WTC11 (cell line): ENCODE measurements around the gene WIPF3. TPM values are rescaled to one million over a fixed set of nuclear protein-coding genes. Genes with fewer than 3 reads are reported as not detected.

Source experiments
- ATAC-seq: fragments of 200-7000 bp; cut with Tn5 transposase; 2 replicates; pipeline ENCODE4 v1.10.0; 2021; ENCODE audit warnings: mild to moderate bottlenecking, moderate library complexity
- CTCF ChIA-PET: fragments of 300-600 bp; sonication (Branson Sonifier 250); formaldehyde crosslinking; loops from one replicate; lab custom pipeline; 2021; ENCODE audit warnings: antibody characterized with exemption; lab: Charles Lee
- POLR2A ChIA-PET: fragments of 350-600 bp; sonication (Branson Sonifier 250); formaldehyde crosslinking; loops from one replicate; lab custom pipeline; 2021; ENCODE audit warnings: antibody characterized with exemption; lab: Charles Lee
- DNase-seq: peaks from one replicate; pipeline ENCODE4 v3.0.0; 2021; ENCODE audit warnings: low spot score
- H3K27ac Mint-ChIP-seq: 2 replicates; pipeline ENCODE4 v1.8.0; 2021; ENCODE audit warnings: mixed read lengths
- H3K27me3 Mint-ChIP-seq: 2 replicates; pipeline ENCODE4 v1.8.0; 2021; ENCODE audit warnings: low read depth, mild to moderate bottlenecking, moderate library complexity, mixed read lengths
- H3K36me3 Mint-ChIP-seq: 2 replicates; pipeline ENCODE4 v1.8.0; 2021; ENCODE audit warnings: mixed read lengths
- H3K4me1 Mint-ChIP-seq: 2 replicates; pipeline ENCODE4 v1.8.0; 2022; ENCODE audit warnings: mixed read lengths
- H3K4me3 Mint-ChIP-seq: 2 replicates; pipeline ENCODE4 v1.8.0; 2021; ENCODE audit warnings: mild to moderate bottlenecking, moderate library complexity, mixed read lengths
- H3K9me3 Mint-ChIP-seq: 2 replicates; pipeline ENCODE4 v1.8.0; 2021; ENCODE audit warnings: mixed read lengths
- ATF6 ChIP-seq: sonication (generic); formaldehyde crosslinking; IDR thresholded peaks from 2 replicates; pipeline ENCODE4 v1.8.1; 2023; ENCODE audit warnings: mild to moderate bottlenecking, missing genetic modification reagents
- CBFB ChIP-seq: sonication (generic); formaldehyde crosslinking; IDR thresholded peaks from 2 replicates; pipeline ENCODE4 v1.8.1; 2022; ENCODE audit warnings: mild to moderate bottlenecking, low read depth, missing genetic modification reagents
- CREB1 ChIP-seq: sonication (generic); formaldehyde crosslinking; IDR thresholded peaks from 2 replicates; pipeline ENCODE4 v1.8.0; 2023; ENCODE audit warnings: mild to moderate bottlenecking, missing genetic modification reagents
- E2F5 ChIP-seq: sonication (generic); formaldehyde crosslinking; IDR thresholded peaks from 2 replicates; pipeline ENCODE4 v1.8.1; 2022; ENCODE audit warnings: mild to moderate bottlenecking, moderate library complexity, missing genetic modification reagents
- ESRRA ChIP-seq: sonication (generic); formaldehyde crosslinking; IDR thresholded peaks from 2 replicates; pipeline ENCODE4 v1.8.1; 2022; ENCODE audit warnings: mild to moderate bottlenecking, missing genetic modification reagents, borderline replicate concordance
- FOXP1 ChIP-seq: sonication (generic); formaldehyde crosslinking; IDR thresholded peaks from 2 replicates; pipeline ENCODE4 v1.8.0; 2022; ENCODE audit warnings: missing genetic modification reagents, mild to moderate bottlenecking, moderate library complexity, borderline replicate concordance
- FOXP4 ChIP-seq: sonication (generic); formaldehyde crosslinking; IDR thresholded peaks from 2 replicates; pipeline ENCODE4 v1.8.0; 2022; ENCODE audit warnings: mild to moderate bottlenecking, missing genetic modification reagents
- HMGA2 ChIP-seq: fragments of 250-450 bp; sonication (Bioruptor Pico); IDR thresholded peaks from 2 replicates; pipeline ENCODE4 v1.4.0; 2021; ENCODE audit warnings: mild to moderate bottlenecking, moderate library complexity
- HMGXB4 ChIP-seq: sonication (generic); formaldehyde crosslinking; IDR thresholded peaks from 2 replicates; pipeline ENCODE4 v1.8.1; 2023; ENCODE audit warnings: mild to moderate bottlenecking, moderate library complexity, missing genetic modification reagents
- IRF1 ChIP-seq: sonication (generic); formaldehyde crosslinking; IDR thresholded peaks from 2 replicates; pipeline ENCODE4 v1.8.0; 2023; ENCODE audit warnings: missing genetic modification reagents
- MAX ChIP-seq: sonication (generic); formaldehyde crosslinking; IDR thresholded peaks from 2 replicates; pipeline ENCODE4 v1.8.0; 2022; ENCODE audit warnings: mild to moderate bottlenecking, missing genetic modification reagents
- MYBL2 ChIP-seq: sonication (generic); formaldehyde crosslinking; IDR thresholded peaks from 2 replicates; pipeline ENCODE4 v1.8.1; 2023; ENCODE audit warnings: mild to moderate bottlenecking, moderate library complexity, missing genetic modification reagents
- NFE2L1 ChIP-seq: sonication (generic); formaldehyde crosslinking; IDR thresholded peaks from 2 replicates; pipeline ENCODE4 v1.8.1; 2023; ENCODE audit warnings: missing genetic modification reagents
- NR1H2 ChIP-seq: sonication (generic); formaldehyde crosslinking; IDR thresholded peaks from 2 replicates; pipeline ENCODE4 v1.9.0; 2021; ENCODE audit warnings: mild to moderate bottlenecking, moderate library complexity, missing genetic modification reagents
- OVOL2 ChIP-seq: fragments of 250-450 bp; sonication (Bioruptor Pico); IDR thresholded peaks from 2 replicates; pipeline ENCODE4 v1.9.0; 2021; ENCODE audit warnings: mild to moderate bottlenecking, borderline replicate concordance
- SMAD4 ChIP-seq: sonication (generic); formaldehyde crosslinking; IDR thresholded peaks from 2 replicates; pipeline ENCODE4 v1.8.0; 2022; ENCODE audit warnings: mild to moderate bottlenecking, missing genetic modification reagents
- SP1 ChIP-seq: sonication (generic); formaldehyde crosslinking; conservative IDR thresholded peaks from 2 replicates; pipeline ENCODE4 v1.8.1; 2022; ENCODE audit warnings: missing genetic modification reagents
- TCF7 ChIP-seq: sonication (generic); formaldehyde crosslinking; IDR thresholded peaks from 2 replicates; pipeline ENCODE4 v1.8.0; 2022; ENCODE audit warnings: mild to moderate bottlenecking, low read depth, missing genetic modification reagents, moderate library complexity
- TEAD4 ChIP-seq: sonication (generic); formaldehyde crosslinking; IDR thresholded peaks from 2 replicates; pipeline ENCODE4 v1.8.0; 2022; ENCODE audit warnings: mild to moderate bottlenecking, missing genetic modification reagents
- USF2 ChIP-seq: sonication (generic); formaldehyde crosslinking; IDR thresholded peaks from 2 replicates; pipeline ENCODE4 v1.8.1; 2023; ENCODE audit warnings: mild to moderate bottlenecking, missing genetic modification reagents, moderate library complexity
- ZBTB21 ChIP-seq: sonication (generic); formaldehyde crosslinking; IDR thresholded peaks from 2 replicates; pipeline ENCODE4 v1.8.1; 2023; ENCODE audit warnings: mild to moderate bottlenecking, missing genetic modification reagents, borderline replicate concordance
- ZNF532 ChIP-seq: fragments of 250-450 bp; sonication (Bioruptor Pico); IDR thresholded peaks from 2 replicates; pipeline ENCODE4 v1.9.0; 2021; ENCODE audit warnings: mild to moderate bottlenecking, borderline replicate concordance
- ZNF671 ChIP-seq: fragments of 250-450 bp; sonication (Bioruptor Pico); IDR thresholded peaks from 2 replicates; pipeline ENCODE4 v1.8.0; 2021; ENCODE audit warnings: mild to moderate bottlenecking
- total RNA-seq: library from RNA; stranded (reverse); gene quantifications from 3 replicates; pipeline ENCODE4 v1.2.3, GENCODE V29; 2021

WIPF3 gene
- total RNA-seq, 1 experiment from 2014 or later = 9.9 TPM

GRCh38 chr7:29962035-29962434, 155.7 kb downstream of the WIPF3 start:
- H3K4me3 Mint-ChIP-seq = no peak overlapping the region
- H3K4me1 Mint-ChIP-seq = peaks cover 23% of the 10 kb centered on the region
- no peak overlapping the region for H3K27ac Mint-ChIP-seq
- no peaks in the 10 kb centered on the region for H3K27me3 Mint-ChIP-seq
- H3K36me3 Mint-ChIP-seq = peaks cover 34% of the 10 kb centered on the region
- DNase-seq (no peak), ATAC-seq (no peak)
- CTCF ChIA-PET = no interaction called here
- H3K9me3 Mint-ChIP-seq = peaks cover 4% of the 10 kb centered on the region
- TF ChIP-seq NFE2L1 (CRISPR knock-in tag) (no peak), HMGA2 (CRISPR knock-in tag) (peak; percentile 99), TCF7 (CRISPR knock-in tag) (no peak), CBFB (CRISPR knock-in tag) (no peak)
- POLR2A ChIA-PET = no interaction called here

GRCh38 chr7:29965030-29965429, 158.7 kb downstream of the WIPF3 start:
- H3K36me3 Mint-ChIP-seq = peaks cover 44% of the 10 kb centered on the region
- no peak for TF ChIP-seq ZBTB21 (CRISPR knock-in tag)
- TF ChIP-seq IRF1 (CRISPR knock-in tag) = no peak
- TF ChIP-seq ZNF532 = no peak
- TF ChIP-seq FOXP4 (CRISPR knock-in tag) = no peak
- TF ChIP-seq ESRRA (CRISPR knock-in tag) = no peak
- no peak for TF ChIP-seq FOXP1 (CRISPR knock-in tag)
- TF ChIP-seq CREB1 (CRISPR knock-in tag) = no peak
- TF ChIP-seq SP1 (CRISPR knock-in tag) = no peak
- TF ChIP-seq MYBL2 (CRISPR knock-in tag) = no peak
- no peak for TF ChIP-seq MAX (CRISPR knock-in tag)
- TF ChIP-seq NR1H2 = no peak
- TF ChIP-seq E2F5 (CRISPR knock-in tag) = no peak
- TF ChIP-seq HMGA2 (CRISPR knock-in tag) = no peak
- no peak for TF ChIP-seq USF2 (CRISPR knock-in tag)
- TF ChIP-seq OVOL2 (CRISPR knock-in tag) = no peak
- no peak for TF ChIP-seq SMAD4
- TF ChIP-seq TEAD4 = no peak
- TF ChIP-seq ZNF671 (CRISPR knock-in tag) = no peak
- no peak for TF ChIP-seq HMGXB4 (CRISPR knock-in tag)
- TF ChIP-seq ATF6 = no peak
- ChIA-PET POLR2A (interaction anchor here (0.6 kb wide), 1 partner anchor 25 kb away, joined by 3 read pairs; no protein-coding TSS in a partner anchor), CTCF (no interaction called here)
- ATAC-seq = no peak
- H3K9me3 Mint-ChIP-seq = peaks cover 12% of the 10 kb centered on the region
- DNase-seq = no peak
- no peak overlapping the region for H3K4me3 Mint-ChIP-seq
- peaks cover 7% of the 10 kb centered on the region for H3K4me1 Mint-ChIP-seq
- no peak overlapping the region; the same call in 1 of the 2 replicates for H3K27ac Mint-ChIP-seq
- H3K27me3 Mint-ChIP-seq = no peaks in the 10 kb centered on the region
